ENCODE data around the gene TMED1.

The TMED1 gene

GRCh38 chr19:10816691-10817090 lies 19.3 kb downstream of the TMED1 start:
- H3K36me3 ChIP-seq = peaks cover 36% of the 10 kb centered on the region

GRCh38 chr19:10815969-10816644 lies 19.9 kb downstream of the TMED1 start:
- Histone ChIP-seq H3K4me3 (ENCODE audit: low read depth, low read length) (no peak overlapping the region), H3K27ac (no peak overlapping the region), H3K9me3 (ENCODE audit: severe bottlenecking) (no peaks in the 10 kb centered on the region), H3K27me3 (ENCODE audit: insufficient read depth, low read depth, severe bottlenecking) (no peaks in the 10 kb centered on the region), H3K36me3 (peaks cover 31% of the 10 kb centered on the region)
- DNase-seq = no peak
- TF ChIP-seq CTCF (IDR thresholded peaks at IDR 0.05; ENCODE audit: low read depth, low read length) = no peak

More at GRCh38 chr19:10816691-10817090, 19.3 kb downstream of the TMED1 start:
- no peak for DNase-seq
- H3K9me3 ChIP-seq (ENCODE audit: severe bottlenecking) = no peaks in the 10 kb centered on the region
- TF ChIP-seq CTCF (IDR thresholded peaks at IDR 0.05; ENCODE audit: low read depth, low read length) = no peak
- H3K27me3 ChIP-seq (ENCODE audit: insufficient read depth, low read depth, severe bottlenecking) = no peaks in the 10 kb centered on the region
- no peak overlapping the region for H3K27ac ChIP-seq
- no peak overlapping the region for H3K4me3 ChIP-seq (ENCODE audit: low read depth, low read length)

- H3K27me3 ChIP-seq (ENCODE audit: insufficient read depth, low read depth, severe bottlenecking) = no peaks in the 10 kb centered on the region
- no peak overlapping the region for H3K4me3 ChIP-seq (ENCODE audit: low read depth, low read length)
- peaks cover 29% of the 10 kb centered on the region for H3K36me3 ChIP-seq
- no peak for DNase-seq
- TF ChIP-seq CTCF (IDR thresholded peaks at IDR 0.05; ENCODE audit: low read depth, low read length) = no peak
- H3K9me3 ChIP-seq (ENCODE audit: severe bottlenecking) = no peaks in the 10 kb centered on the region
- H3K27ac ChIP-seq = no peak overlapping the region
Observed at GRCh38 chr19:10815007-10815536, 20.9 kb downstream of the TMED1 start.

- no peak for TF ChIP-seq CTCF (IDR thresholded peaks at IDR 0.05; ENCODE audit: low read depth, low read length)
- H3K9me3 ChIP-seq (ENCODE audit: severe bottlenecking) = no peaks in the 10 kb centered on the region
- peaks cover 39% of the 10 kb centered on the region for H3K36me3 ChIP-seq
- no peaks in the 10 kb centered on the region for H3K27me3 ChIP-seq (ENCODE audit: insufficient read depth, low read depth, severe bottlenecking)
- no peak overlapping the region for H3K4me3 ChIP-seq (ENCODE audit: low read depth, low read length)
- no peak for DNase-seq
- no peak overlapping the region for H3K27ac ChIP-seq
Observed at GRCh38 chr19:10812902-10813404, 23.1 kb downstream of the TMED1 start.

GRCh38 chr19:10812196-10812595 lies 23.8 kb downstream of the TMED1 start:
- Histone ChIP-seq H3K4me3 (ENCODE audit: low read depth, low read length) (no peak overlapping the region), H3K27ac (no peak overlapping the region), H3K36me3 (peaks cover 39% of the 10 kb centered on the region), H3K9me3 (ENCODE audit: severe bottlenecking) (no peaks in the 10 kb centered on the region), H3K27me3 (ENCODE audit: insufficient read depth, low read depth, severe bottlenecking) (no peaks in the 10 kb centered on the region)
- no peak for TF ChIP-seq CTCF (IDR thresholded peaks at IDR 0.05; ENCODE audit: low read depth, low read length)
- no peak for DNase-seq

Data from WERI-Rb-1 (cell line).